H1 (cell line): ENCODE measurements around the gene COL28A1. TPM values are rescaled to one million over a fixed set of nuclear protein-coding genes. Genes with fewer than 3 reads are reported as not detected.

Experiments used
- CTCF ChIA-PET: fragments of 300-600 bp; sonication (Branson Sonifier 250); formaldehyde crosslinking; loops from one replicate; lab custom pipeline; 2021; ENCODE audit not compliant: partially characterized antibody; lab: Charles Lee
- POLR2A ChIA-PET: fragments of 300-600 bp; sonication (Branson Sonifier 250); formaldehyde crosslinking; loops from one replicate; lab custom pipeline; 2021; ENCODE audit warnings: inconsistent platforms; ENCODE audit not compliant: partially characterized antibody; lab: Charles Lee
- DNase-seq, 2 experiments: peaks; one replicate each; pipeline versions ENCODE4 v3.0.0 to v3.0.0-alpha.2; 2010 to 2022; ENCODE audit warnings: low spot score in 2 of 2, low read depth in 1 of 2, mixed read lengths in 1 of 2
- FAIRE-seq: peaks from 2 replicates; lab custom pipeline; 2011; peaks lifted over from hg19 to GRCh38; lab: Jason Lieb, UNC
- H2AFZ ChIP-seq: 2 replicates; pipeline ENCODE4 v1.8.1; 2012; ENCODE audit warnings: low read length, inconsistent platforms
- H2AK5ac ChIP-seq: 2 replicates; pipeline ENCODE4 v1.6.1; 2013; ENCODE audit warnings: low read depth, low read length
- H2BK120ac ChIP-seq: replicated peaks from 2 replicates; pipeline ENCODE3; 2013; ENCODE audit warnings: low read depth, low read length, inconsistent platforms
- H2BK12ac ChIP-seq: 2 replicates; pipeline ENCODE4 v1.6.1; 2013; ENCODE audit warnings: low read depth, low read length
- H2BK15ac ChIP-seq: 2 replicates; pipeline ENCODE4 v1.6.1; 2013; ENCODE audit warnings: low read length
- H2BK20ac ChIP-seq: 2 replicates; pipeline ENCODE4 v1.6.1; 2013; ENCODE audit warnings: low read length
- H2BK5ac ChIP-seq: 2 replicates; pipeline ENCODE4 v1.6.1; 2013; ENCODE audit warnings: low read depth, low read length
- H3K14ac ChIP-seq: 2 replicates; pipeline ENCODE4 v1.6.1; 2013; ENCODE audit warnings: inconsistent platforms; ENCODE audit not compliant: insufficient read length
- H3K18ac ChIP-seq: 2 replicates; pipeline ENCODE4 v1.6.1; 2013; ENCODE audit warnings: low read length; ENCODE audit errors: extremely low read depth
- H3K23ac ChIP-seq: 2 replicates; pipeline ENCODE4 v1.6.1; 2013; ENCODE audit warnings: inconsistent platforms; ENCODE audit not compliant: insufficient read length
- H3K23me2 ChIP-seq: 2 replicates; pipeline ENCODE4 v1.6.1; 2013; ENCODE audit warnings: low read depth, low read length
- H3K27ac ChIP-seq: 2 replicates; pipeline ENCODE4 v1.6.1; 2011; ENCODE audit warnings: low read depth, low read length, inconsistent platforms
- H3K27me3 ChIP-seq, 4 experiments: replicated peaks in 1 of 4; 1 replicate in 1 of 4; 2 replicates in 3 of 4; pipeline versions ENCODE4 v1.6.1 to v1.8.1; 2011 to 2013; ENCODE audit warnings: low read length in 3 of 4, mild to moderate bottlenecking in 3 of 4, inconsistent platforms in 2 of 4, mixed read lengths in 2 of 4, moderate library complexity in 1 of 4; ENCODE audit not compliant: control insufficient read depth in 3 of 4, insufficient read depth in 3 of 4; ENCODE audit errors: extremely low read depth in 1 of 4
- H3K36me3 ChIP-seq, 4 experiments: 2 replicates each; pipeline versions ENCODE4 v1.6.1 to v1.8.1; 2011 to 2013; ENCODE audit warnings: mild to moderate bottlenecking in 4 of 4, low read length in 3 of 4, moderate library complexity in 2 of 4, control low read depth in 1 of 4, inconsistent platforms in 1 of 4; ENCODE audit not compliant: insufficient read depth in 4 of 4, control insufficient read depth in 2 of 4
- H3K4ac ChIP-seq: replicated peaks from 2 replicates; pipeline ENCODE3; 2013; ENCODE audit warnings: low read length, low read depth, mixed read lengths, inconsistent platforms; ENCODE audit not compliant: insufficient read length
- H3K4me1 ChIP-seq, 4 experiments: replicated peaks in 1 of 4; 1 replicate in 1 of 4; 2 replicates in 3 of 4; pipeline versions ENCODE4 v1.6.1 to v1.8.1; 2011 to 2013; ENCODE audit warnings: low read length in 3 of 4, inconsistent platforms in 2 of 4, mixed read lengths in 1 of 4; ENCODE audit not compliant: insufficient read depth in 4 of 4, control insufficient read depth in 3 of 4
- H3K4me2 ChIP-seq, 2 experiments: 2 replicates each; pipeline versions ENCODE4 v1.6.1 to v1.8.1; 2011 to 2013; ENCODE audit warnings: low read depth in 2 of 2, low read length in 2 of 2, control low read depth in 1 of 2, inconsistent platforms in 1 of 2, mild to moderate bottlenecking in 1 of 2; ENCODE audit not compliant: insufficient read depth in 1 of 2
- H3K4me3 ChIP-seq, 4 experiments: fragments of 200-600, 300-600 bp in 1 of 4; sonication (generic), shearing (Covaris generic), sonication (Bioruptor Twin) in 1 of 4; 2 replicates each; pipeline versions ENCODE4 v1.5.1 to v1.8.1; 2011 to 2016; ENCODE audit warnings: low read length in 4 of 4, low read depth in 3 of 4, control low read depth in 2 of 4, inconsistent platforms in 2 of 4, mild to moderate bottlenecking in 2 of 4, mixed read lengths in 1 of 4, moderate library complexity in 1 of 4; ENCODE audit not compliant: insufficient read depth in 2 of 4; ENCODE audit errors: extremely low read depth in 1 of 4
- H3K56ac ChIP-seq: replicated peaks from 2 replicates; pipeline ENCODE3; 2013; ENCODE audit warnings: low read depth, mild to moderate bottlenecking, mixed read lengths, low read length, inconsistent platforms; ENCODE audit not compliant: insufficient read length
- H3K79me1 ChIP-seq: 2 replicates; pipeline ENCODE4 v1.6.1; 2013; ENCODE audit warnings: low read depth, low read length, control low read depth
- H3K79me2 ChIP-seq, 2 experiments: 2 replicates each; pipeline versions ENCODE4 v1.6.1 to v1.8.1; 2012 to 2013; ENCODE audit warnings: low read length in 2 of 2, mild to moderate bottlenecking in 2 of 2, inconsistent platforms in 1 of 2; ENCODE audit not compliant: insufficient read depth in 2 of 2, control insufficient read depth in 1 of 2
- H3K9ac ChIP-seq, 4 experiments: replicated peaks in 1 of 4; 1 replicate in 1 of 4; 2 replicates in 3 of 4; pipeline versions ENCODE4 v1.6.1 to v1.8.1; 2011 to 2013; ENCODE audit warnings: low read depth in 3 of 4, low read length in 3 of 4, control low read depth in 2 of 4, mild to moderate bottlenecking in 2 of 4, moderate library complexity in 2 of 4, inconsistent platforms in 1 of 4; ENCODE audit errors: extremely low read depth in 1 of 4
- H3K9me3 ChIP-seq, 2 experiments: 2 replicates each; pipeline versions ENCODE4 v1.6.1 to v1.8.1; 2012 to 2013; ENCODE audit warnings: mild to moderate bottlenecking in 2 of 2, moderate library complexity in 2 of 2, control low read depth in 1 of 2, inconsistent platforms in 1 of 2, low read depth in 1 of 2, low read length in 1 of 2, mixed read lengths in 1 of 2; ENCODE audit not compliant: insufficient read depth in 2 of 2
- H4K20me1 ChIP-seq, 2 experiments: replicated peaks in 1 of 2; 2 replicates each; pipeline versions ENCODE3 to v1.8.1; 2011 to 2013; ENCODE audit warnings: inconsistent platforms in 2 of 2, low read length in 2 of 2, mild to moderate bottlenecking in 1 of 2; ENCODE audit not compliant: insufficient read depth in 2 of 2, control insufficient read depth in 1 of 2
- H4K5ac ChIP-seq: 2 replicates; pipeline ENCODE4 v1.6.1; 2013; ENCODE audit warnings: low read length, low read depth, mixed read lengths, inconsistent platforms; ENCODE audit not compliant: insufficient read length
- H4K8ac ChIP-seq: 2 replicates; pipeline ENCODE4 v1.8.0; 2013; ENCODE audit warnings: mild to moderate bottlenecking, moderate library complexity, low read length, inconsistent platforms; ENCODE audit not compliant: insufficient read depth; ENCODE audit errors: extremely low read depth
- H4K91ac ChIP-seq: replicated peaks from 2 replicates; pipeline ENCODE3; 2013; ENCODE audit warnings: low read length, mixed read lengths, inconsistent platforms; ENCODE audit not compliant: insufficient read length
- ATF2 ChIP-seq: IDR thresholded peaks from 2 replicates; pipeline ENCODE4 v1.6.1; 2012; ENCODE audit warnings: low read length, inconsistent platforms
- RNF2 ChIP-seq: fragments of 200-900, 300-1000 bp; sonication (generic); IDR thresholded peaks from 2 replicates; pipeline ENCODE4 v1.7.1; 2016; ENCODE audit warnings: borderline replicate concordance, low read depth, mild to moderate bottlenecking, antibody characterized with exemption, low read length; ENCODE audit not compliant: poor library complexity, severe bottlenecking; ENCODE audit errors: missing control alignments
- SP4 ChIP-seq: IDR thresholded peaks from 2 replicates; pipeline ENCODE4 v1.6.1; 2012; ENCODE audit warnings: low read length, inconsistent platforms
- WGBS, 2 experiments: shearing (Covaris generic) in 1 of 2; methylation state at CpG; one replicate each; pipeline versions ENCODE4 v1.1.6 to v1.1.7; 2013 to 2015; ENCODE audit warnings: low lambda C conversion rate in 2 of 2, mixed read lengths in 2 of 2, inconsistent platforms in 1 of 2, low coverage in 1 of 2, missing lambda C conversion rate in 1 of 2; ENCODE audit not compliant: insufficient replicate concordance in 2 of 2, insufficient coverage in 1 of 2, insufficient read length in 1 of 2; ENCODE audit errors: extremely low coverage in 1 of 2, missing lambda C conversion rate in 1 of 2; 5-methylcytosine and 5-hydroxymethylcytosine counted together
- polyA plus RNA-seq, 7 experiments: library from polyadenylated mRNA; depleted of rRNA in 3 of 7; stranded (reverse) in 5 of 7; unstranded in 2 of 7; fragments of >200 nt in 5 of 7; fragments of 200-250 nt in 2 of 7; gene quantifications; 1 replicate in 5 of 7; 2 replicates in 1 of 7; 4 replicates in 1 of 7; pipeline versions ENCODE4 v1.2.1 to v1.2.3, GENCODE V29; 2011 to 2013; ENCODE audit warnings: missing spikeins in 2 of 7, mixed read lengths in 2 of 7
- total RNA-seq: library from RNA; stranded (reverse); fragmentation: NEBNext Ultra II Directional; extraction: Animal tissue kit (Norgen Biotek cat#: 25700); gene quantifications from 2 replicates; pipeline ENCODE4 v1.2.1, GENCODE V29; 2021

Gene COL28A1
- total and polyA plus RNA-seq, 2 of the 8 experiments (the other 6 are each of a cell fraction or from before 2014, with no cell fraction given), result 0.22 to 0.38 TPM

- CTCF ChIA-PET, result no interaction called here
- Histone ChIP-seq H3K14ac (no peak overlapping the region), H3K9ac (no peak overlapping the region), H2BK15ac (no peak overlapping the region), H2BK5ac (no peak overlapping the region), H3K4me2 (no peak overlapping the region), H3K4me1 (no peaks in the 10 kb centered on the region), H3K9me3 (peaks cover 0 to 11% of the 10 kb centered on the region in 2 experiments; a peak in 2 of 4 replicates), H4K91ac (no peak overlapping the region)
- TF ChIP-seq ATF2 (no peak), RNF2 (no peak), SP4 (no peak)
- TF ChIP-seq, all 59 proteins: peak for 0
- H3K23ac ChIP-seq, result no peak overlapping the region
- H3K4me3 ChIP-seq, result no peak overlapping the region
- no peak overlapping the region for H3K27ac ChIP-seq
- POLR2A ChIA-PET, result no interaction called here
- H4K8ac ChIP-seq, result no peak overlapping the region
- H3K79me2 ChIP-seq, result no peaks in the 10 kb centered on the region
- 90% methylated on average over 1 of the region's 1 CpG; no CpG with 5 or more reads in 1 of the 2 experiments for WGBS, 2 experiments
- H3K79me1 ChIP-seq, result no peaks in the 10 kb centered on the region
- DNase-seq (no peak), FAIRE-seq (no peak)
- no peak overlapping the region for H4K5ac ChIP-seq
- no peaks in the 10 kb centered on the region for H3K27me3 ChIP-seq
- no peak overlapping the region; the same call in 1 of the 2 replicates for H2AFZ ChIP-seq
- H3K18ac ChIP-seq, result no peak overlapping the region
- H2BK20ac ChIP-seq, result no peak overlapping the region
- H4K20me1 ChIP-seq, result no peaks in the 10 kb centered on the region
- no peak overlapping the region for H2BK120ac ChIP-seq
- no peak overlapping the region for H2AK5ac ChIP-seq
- H3K4ac ChIP-seq, result no peak overlapping the region
- H3K36me3 ChIP-seq, result no peaks in the 10 kb centered on the region
- H3K23me2 ChIP-seq, result no peaks in the 10 kb centered on the region
- no peak overlapping the region for H3K56ac ChIP-seq
- no peak overlapping the region for H2BK12ac ChIP-seq
These were observed 59.3 kb downstream of the COL28A1 start for GRCh38 chr7:7476381-7476780.
